Neural progenitor cell (in vitro differentiated cells): ENCODE data around the gene ZNF836. TPM values are rescaled to one million over a fixed set of nuclear protein-coding genes. Genes with fewer than 3 reads are reported as not detected.

Source experiments
- DNase-seq: peaks from one replicate; pipeline ENCODE4 v3.0.0-alpha.2; 2016; ENCODE audit warnings: low spot score
- H2AFZ ChIP-seq: fragments of 200-600 bp; sonication (generic); replicated peaks from 2 replicates; pipeline ENCODE4 v1.6.1; 2016; ENCODE audit warnings: antibody characterized with exemption
- H3F3A ChIP-seq: fragments of 200-600 bp; sonication (generic); 2 replicates; pipeline ENCODE4 v1.6.1; 2016; ENCODE audit warnings: antibody characterized with exemption, low read depth
- H3K27ac ChIP-seq: fragments of 200-600 bp; sonication (generic); 2 replicates; pipeline ENCODE4 v1.5.1; 2016; ENCODE audit warnings: mild to moderate bottlenecking
- H3K27me3 ChIP-seq: fragments of 200-600 bp; sonication (generic); 2 replicates; pipeline ENCODE4 v1.6.1; 2016; ENCODE audit warnings: mild to moderate bottlenecking, moderate library complexity
- H3K36me3 ChIP-seq: fragments of 200-600 bp; sonication (generic); 2 replicates; pipeline ENCODE4 v1.5.1; 2016
- H3K4me1 ChIP-seq: fragments of 200-600 bp; sonication (generic); 2 replicates; pipeline ENCODE4 v1.6.1; 2016; ENCODE audit warnings: mixed run types
- H3K4me2 ChIP-seq: fragments of 200-600 bp; sonication (generic); 2 replicates; pipeline ENCODE4 v1.6.1; 2016
- H3K4me3 ChIP-seq: fragments of 200-600 bp; sonication (generic); 2 replicates; pipeline ENCODE4 v1.5.1; 2016
- H3K79me2 ChIP-seq: fragments of 200-600 bp; sonication (generic); 2 replicates; pipeline ENCODE4 v1.6.1; 2016; ENCODE audit warnings: low read depth
- H3K9ac ChIP-seq: fragments of 200-600 bp; sonication (generic); 2 replicates; pipeline ENCODE4 v1.6.1; 2016
- H3K9me3 ChIP-seq: fragments of 200-600 bp; sonication (generic); 2 replicates; pipeline ENCODE4 v1.5.1; 2016; ENCODE audit warnings: low read depth
- H4K20me1 ChIP-seq: fragments of 200-600 bp; sonication (generic); 2 replicates; pipeline ENCODE4 v1.6.1; 2016; ENCODE audit warnings: low read depth
- H3K27ac Mint-ChIP-seq: 3 replicates; pipeline ENCODE4 v1.8.0; 2021; ENCODE audit warnings: mixed read lengths
- H3K27me3 Mint-ChIP-seq: 2 replicates; pipeline ENCODE4 v1.8.0; 2022; ENCODE audit warnings: low read depth, mild to moderate bottlenecking, inconsistent platforms, moderate library complexity, mixed read lengths; ENCODE audit not compliant: insufficient read depth
- H3K36me3 Mint-ChIP-seq: 3 replicates; pipeline ENCODE4 v1.8.0; 2021; ENCODE audit warnings: mixed read lengths
- H3K4me1 Mint-ChIP-seq: 3 replicates; pipeline ENCODE4 v1.8.0; 2021; ENCODE audit warnings: mixed read lengths
- H3K4me3 Mint-ChIP-seq: 3 replicates; pipeline ENCODE4 v1.8.0; 2021; ENCODE audit warnings: mild to moderate bottlenecking, moderate library complexity, mixed read lengths
- H3K9me3 Mint-ChIP-seq: 3 replicates; pipeline ENCODE4 v1.8.0; 2020; ENCODE audit warnings: mixed read lengths
- EZH2 ChIP-seq: fragments of 200-600 bp; sonication (generic); IDR thresholded peaks from 2 replicates; pipeline ENCODE4 v1.6.1; 2017; ENCODE audit warnings: antibody characterized with exemption, mild to moderate bottlenecking, moderate library complexity
- EZH2phosphoT487 ChIP-seq: fragments of 200-600 bp; sonication (generic); IDR thresholded peaks from 2 replicates; pipeline ENCODE4 v1.6.1; 2017; ENCODE audit warnings: antibody characterized with exemption
- total RNA-seq: library from RNA; depleted of rRNA; stranded (reverse); fragments of >200 nt; gene quantifications from 2 replicates; pipeline ENCODE4 v1.2.3, GENCODE V29; 2015; ENCODE audit warnings: low replicate concordance
- TF ChIP-seq, protein P1 (sequence below): fragments of 200-600 bp; sonication (generic); IDR thresholded peaks from 2 replicates; pipeline ENCODE4 v1.5.1; 2017; ENCODE audit warnings: antibody characterized with exemption, mild to moderate bottlenecking

Gene ZNF836
- total RNA-seq, 1 donor from 2014 or later = 8.3 TPM

- peaks cover 40% of the 10 kb centered on the region for H3K36me3 Mint-ChIP-seq
- peaks cover 6% of the 10 kb centered on the region for H3K4me1 ChIP-seq
- peak overlapping the region; percentile 47 for H3K27ac ChIP-seq
- H3K27ac Mint-ChIP-seq = peak overlapping the region; percentile 27
- H3K4me3 Mint-ChIP-seq = peak overlapping the region; percentile 96
- H3K27me3 ChIP-seq = no peaks in the 10 kb centered on the region
- H3K4me3 ChIP-seq = peak overlapping the region; percentile 88
- peaks cover 8% of the 10 kb centered on the region for H3K9me3 ChIP-seq
- peaks cover 60% of the 10 kb centered on the region for H3K9me3 Mint-ChIP-seq
- H3K36me3 ChIP-seq = peaks cover 9% of the 10 kb centered on the region
- peak overlapping the region; percentile 91 for H2AFZ ChIP-seq
- H3K4me1 Mint-ChIP-seq = peaks cover 11% of the 10 kb centered on the region
- no peak for TF ChIP-seq EZH2phosphoT487
- TF ChIP-seq, protein P1, sequence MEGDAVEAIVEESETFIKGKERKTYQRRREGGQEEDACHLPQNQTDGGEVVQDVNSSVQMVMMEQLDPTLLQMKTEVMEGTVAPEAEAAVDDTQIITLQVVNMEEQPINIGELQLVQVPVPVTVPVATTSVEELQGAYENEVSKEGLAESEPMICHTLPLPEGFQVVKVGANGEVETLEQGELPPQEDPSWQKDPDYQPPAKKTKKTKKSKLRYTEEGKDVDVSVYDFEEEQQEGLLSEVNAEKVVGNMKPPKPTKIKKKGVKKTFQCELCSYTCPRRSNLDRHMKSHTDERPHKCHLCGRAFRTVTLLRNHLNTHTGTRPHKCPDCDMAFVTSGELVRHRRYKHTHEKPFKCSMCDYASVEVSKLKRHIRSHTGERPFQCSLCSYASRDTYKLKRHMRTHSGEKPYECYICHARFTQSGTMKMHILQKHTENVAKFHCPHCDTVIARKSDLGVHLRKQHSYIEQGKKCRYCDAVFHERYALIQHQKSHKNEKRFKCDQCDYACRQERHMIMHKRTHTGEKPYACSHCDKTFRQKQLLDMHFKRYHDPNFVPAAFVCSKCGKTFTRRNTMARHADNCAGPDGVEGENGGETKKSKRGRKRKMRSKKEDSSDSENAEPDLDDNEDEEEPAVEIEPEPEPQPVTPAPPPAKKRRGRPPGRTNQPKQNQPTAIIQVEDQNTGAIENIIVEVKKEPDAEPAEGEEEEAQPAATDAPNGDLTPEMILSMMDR = no peak
- no peak for TF ChIP-seq EZH2
- peak overlapping the region; percentile 92 for H3K4me2 ChIP-seq
- H3K9ac ChIP-seq = peak overlapping the region; percentile 53
- no peak for DNase-seq
- H4K20me1 ChIP-seq = no peaks in the 10 kb centered on the region
- H3K79me2 ChIP-seq = peaks cover 52% of the 10 kb centered on the region
- peaks cover 22% of the 10 kb centered on the region for H3F3A ChIP-seq
- peaks cover 12% of the 10 kb centered on the region for H3K27me3 Mint-ChIP-seq
Observed at GRCh38 chr19:52138983-52139251, 32.5 kb downstream of the ZNF836 start.

DNA sequence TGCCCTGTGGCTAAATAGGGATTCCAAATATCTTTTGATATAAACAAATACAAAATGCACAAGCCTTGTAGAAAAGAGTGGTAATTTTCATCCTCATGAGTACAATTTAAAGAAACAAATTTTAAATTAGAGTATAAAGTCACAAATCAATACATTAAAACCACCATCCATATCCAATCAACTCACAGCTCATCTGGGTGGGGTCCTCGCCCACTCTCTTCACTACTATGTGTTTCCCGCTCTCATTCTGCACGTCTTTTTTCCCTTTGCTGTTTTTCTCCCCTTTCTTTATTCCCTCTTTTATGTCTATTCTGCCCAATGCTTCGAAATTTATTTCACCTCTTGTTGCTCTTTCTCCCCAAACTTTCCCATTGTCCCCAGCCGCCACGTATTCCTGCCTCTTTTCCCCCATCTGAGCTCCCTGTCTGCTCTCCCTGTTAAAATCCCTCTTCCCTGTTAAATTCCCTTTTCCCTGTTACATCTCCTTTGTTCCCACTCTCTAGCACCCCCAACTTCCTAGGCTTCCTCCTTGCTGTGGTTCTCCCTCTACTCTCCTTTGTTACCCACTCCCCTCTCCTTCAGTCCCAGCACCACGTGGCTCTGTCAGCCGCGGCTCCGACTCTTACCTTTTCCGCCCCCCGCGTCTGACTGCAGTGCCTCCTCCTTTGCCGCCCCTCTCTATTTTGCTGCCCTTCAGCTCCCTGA, 33.0 kb downstream of the ZNF836 start:
- Mint-ChIP-seq H3K27ac (peak overlapping the region; percentile 27), H3K36me3 (peaks cover 42% of the 10 kb centered on the region), H3K9me3 (peaks cover 63% of the 10 kb centered on the region), H3K4me1 (peaks cover 11% of the 10 kb centered on the region), H3K27me3 (peaks cover 12% of the 10 kb centered on the region), H3K4me3 (peak overlapping the region; percentile 96)
- Histone ChIP-seq H3K4me1 (peaks cover 6% of the 10 kb centered on the region), H3K9ac (peak overlapping the region; percentile 53), H3K9me3 (peaks cover 9% of the 10 kb centered on the region), H3K27me3 (no peaks in the 10 kb centered on the region), H4K20me1 (no peaks in the 10 kb centered on the region), H3K4me3 (peak overlapping the region; percentile 88), H3K79me2 (peaks cover 57% of the 10 kb centered on the region), H2AFZ (peak overlapping the region; percentile 91), H3K27ac (peak overlapping the region; percentile 47), H3F3A (peaks cover 22% of the 10 kb centered on the region), H3K36me3 (peaks cover 9% of the 10 kb centered on the region), H3K4me2 (peak overlapping the region; percentile 92)
- peak; percentile 82 for DNase-seq
- TF ChIP-seq EZH2phosphoT487 = no peak
- TF ChIP-seq EZH2 = no peak
- TF ChIP-seq, protein P1 = no peak

DNA sequence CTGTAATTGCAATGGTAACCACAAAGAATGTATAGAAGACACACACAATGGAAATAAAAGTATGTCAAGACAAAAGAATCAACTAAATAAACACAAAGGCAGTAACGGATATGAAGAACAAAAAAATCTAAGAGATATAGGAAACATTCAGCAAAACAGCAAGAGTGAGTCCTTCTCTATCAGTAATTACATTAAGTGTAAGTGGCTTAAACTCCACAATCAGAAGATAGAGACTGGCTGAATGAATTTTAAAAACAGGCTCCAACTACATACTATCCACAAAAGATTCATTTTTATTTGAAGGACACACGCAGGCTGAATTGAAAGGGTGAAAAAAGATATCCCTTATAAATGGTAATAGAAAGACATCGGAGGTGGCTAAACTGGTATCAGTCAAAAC, 51.1 kb downstream of the ZNF836 start:
- Histone ChIP-seq H3K79me2 (peaks cover 28% of the 10 kb centered on the region), H3K27ac (no peak overlapping the region), H3F3A (peaks cover 15% of the 10 kb centered on the region), H4K20me1 (no peaks in the 10 kb centered on the region), H3K36me3 (peaks cover 98% of the 10 kb centered on the region), H3K4me2 (no peak overlapping the region), H3K9ac (no peak overlapping the region), H2AFZ (no peak overlapping the region), H3K9me3 (peaks cover 77% of the 10 kb centered on the region), H3K27me3 (no peaks in the 10 kb centered on the region), H3K4me1 (no peaks in the 10 kb centered on the region), H3K4me3 (no peak overlapping the region)
- Mint-ChIP-seq H3K4me1 (no peaks in the 10 kb centered on the region), H3K27me3 (peaks cover 4% of the 10 kb centered on the region), H3K9me3 (peaks cover 88% of the 10 kb centered on the region), H3K36me3 (peaks cover 88% of the 10 kb centered on the region), H3K27ac (no peak overlapping the region), H3K4me3 (no peak overlapping the region)
- no peak for DNase-seq
- TF ChIP-seq, protein P1 = no peak
- TF ChIP-seq EZH2 (no peak), EZH2phosphoT487 (no peak)
